BJ (cell line): ENCODE results near the gene HES5. TPM values are rescaled to one million over a fixed set of nuclear protein-coding genes. Genes with fewer than 3 reads are reported as not detected.

Experiments used
- CTCF ChIA-PET: fragments of 350-600 bp; formaldehyde crosslinking; extraction: SDS; loops from one replicate; lab custom pipeline; 2021; ENCODE audit warnings: antibody characterized with exemption, inconsistent platforms; lab: Yijun Ruan, JAX
- POLR2A ChIA-PET: fragments of 300-600 bp; sonication (Branson Sonifier 250); formaldehyde crosslinking; extraction: SDS; loops from one replicate; lab custom pipeline; 2021; ENCODE audit warnings: antibody characterized with exemption; lab: Charles Lee
- DNase-seq: peaks from one replicate; pipeline ENCODE4 v3.0.0-alpha.2; 2011; ENCODE audit warnings: low read depth
- H3K27me3 ChIP-seq: 2 replicates; pipeline ENCODE4 v1.6.0; 2011; ENCODE audit warnings: low read length; ENCODE audit not compliant: control insufficient read depth, insufficient read depth
- H3K36me3 ChIP-seq: 2 replicates; pipeline ENCODE4 v1.5.1; 2011; ENCODE audit warnings: low read length; ENCODE audit not compliant: control insufficient read depth, insufficient read depth
- H3K4me3 ChIP-seq: 2 replicates; pipeline ENCODE4 v1.5.1; 2011; ENCODE audit warnings: low read depth, mild to moderate bottlenecking, control low read depth, low read length
- CTCF ChIP-seq: IDR thresholded peaks from 2 replicates; pipeline ENCODE4 v1.5.1; 2011; ENCODE audit warnings: low read depth, mild to moderate bottlenecking, control low read depth, inconsistent platforms, low read length, moderate library complexity; ENCODE audit not compliant: insufficient read depth
- polyA plus RNA-seq: library from polyadenylated mRNA; depleted of rRNA; stranded (reverse); fragments of >200 nt; gene quantifications from 2 replicates; pipeline ENCODE4 v1.2.3, GENCODE V29; 2011

HES5 gene
- polyA plus RNA-seq, 1 experiment: not detected

- DNase-seq: no peak
- TF ChIP-seq CTCF: no peak
- Histone ChIP-seq H3K4me3 (no peak overlapping the region), H3K27me3 (no peaks in the 10 kb centered on the region), H3K36me3 (no peaks in the 10 kb centered on the region)
- ChIA-PET POLR2A (no interaction called here), CTCF (interaction anchor here (1.4 to 1.9 kb wide), 2 partner anchors 129 to 349 kb away, joined by 4 to 5 read pairs; partner anchors contain the start of gene FAAP20)
These were observed 14.2 kb upstream of the HES5 start for GRCh38 chr1:2544093-2544874.

- CTCF ChIA-PET: interaction anchor here (1.4 to 2.2 kb wide), 3 partner anchors 17 to 349 kb away, joined by 4 to 5 read pairs (median 4); partner anchors contain the start of gene FAAP20
- Histone ChIP-seq H3K36me3 (no peaks in the 10 kb centered on the region), H3K27me3 (no peaks in the 10 kb centered on the region; the same call in 1 of the 2 replicates), H3K4me3 (no peak overlapping the region)
- no peak for DNase-seq
- TF ChIP-seq CTCF: 0 out of 2 replicates have a peak, but pooled peaks have one; percentile 13
- POLR2A ChIA-PET: no interaction called here
These were observed 13.6 kb upstream of the HES5 start for GRCh38 chr1:2543543-2544092.

GRCh38 chr1:2542246-2542915, 12.3 kb upstream of the HES5 start:
- H3K27me3 ChIP-seq: no peaks in the 10 kb centered on the region; the same call in 1 of the 2 replicates
- DNase-seq: no peak
- H3K4me3 ChIP-seq: no peak overlapping the region
- H3K36me3 ChIP-seq: no peaks in the 10 kb centered on the region
- ChIA-PET CTCF (interaction anchor here (2.2 kb wide), 1 partner anchor 19 kb away, joined by 4 read pairs; no protein-coding TSS in a partner anchor), POLR2A (no interaction called here)
- TF ChIP-seq CTCF: no peak

- Histone ChIP-seq H3K27me3 (no peaks in the 10 kb centered on the region; the same call in 1 of the 2 replicates), H3K36me3 (no peaks in the 10 kb centered on the region), H3K4me3 (no peak overlapping the region)
- DNase-seq: no peak
- POLR2A ChIA-PET: no interaction called here
- CTCF ChIA-PET: interaction anchor here (2.2 kb wide), 1 partner anchor 19 kb away, joined by 4 read pairs; no protein-coding TSS in a partner anchor
- no peak for TF ChIP-seq CTCF
These were observed 11.7 kb upstream of the HES5 start for GRCh38 chr1:2541619-2542245.
